Right atrium auricular region (tissue), 2 donors: ENCODE data around the gene MCC. TPM values are rescaled to one million over a fixed set of nuclear protein-coding genes. Genes with fewer than 3 reads are reported as not detected.

Source experiments
- DNase-seq: peaks from one replicate; pipeline ENCODE4 v3.0.0-alpha.2; 2019; ENCODE audit warnings: low spot score
- H3K27ac ChIP-seq, 2 donors: fragments of 200-600 bp; sonication (generic); 1 replicate in 1 of 2; 2 replicates in 1 of 2; pipeline ENCODE4 v1.5.1; 2016 to 2019
- H3K27me3 ChIP-seq, 2 donors: fragments of 200-600 bp; sonication (generic); one replicate each; pipeline versions ENCODE4 v1.5.1 to v1.6.0; 2017 to 2019
- H3K36me3 ChIP-seq: fragments of 200-600 bp; sonication (generic); one replicate; pipeline ENCODE4 v1.5.1; 2016
- H3K4me1 ChIP-seq, 2 donors: fragments of 200-600 bp; sonication (generic); one replicate each; pipeline versions ENCODE4 v1.5.1 to v1.6.0; 2017 to 2019
- H3K4me3 ChIP-seq, 2 donors: fragments of 200-600 bp; sonication (generic); 1 replicate in 1 of 2; 2 replicates in 1 of 2; pipeline ENCODE4 v1.5.1; 2017 to 2019; ENCODE audit warnings: mild to moderate bottlenecking in 1 of 2, moderate library complexity in 1 of 2
- H3K9me3 ChIP-seq, 2 donors: fragments of 200-600 bp; sonication (generic); one replicate each; pipeline ENCODE4 v1.5.1; 2019
- total RNA-seq, 2 donors: library from RNA; depleted of rRNA; stranded (reverse); fragments of >200 nt; gene quantifications; one replicate each; pipeline ENCODE4 v1.1.0, GENCODE V29; 2016
- TF ChIP-seq, protein P1 (sequence below), 2 donors: fragments of 200-600 bp; sonication (generic); IDR thresholded peaks; one replicate each; pipeline ENCODE4 v1.5.1; 2019; ENCODE audit warnings: antibody characterized with exemption in 2 of 2

MCC gene
- total RNA-seq, 2 donors from 2014 or later, result 28.8 to 31.7 TPM

DNA sequence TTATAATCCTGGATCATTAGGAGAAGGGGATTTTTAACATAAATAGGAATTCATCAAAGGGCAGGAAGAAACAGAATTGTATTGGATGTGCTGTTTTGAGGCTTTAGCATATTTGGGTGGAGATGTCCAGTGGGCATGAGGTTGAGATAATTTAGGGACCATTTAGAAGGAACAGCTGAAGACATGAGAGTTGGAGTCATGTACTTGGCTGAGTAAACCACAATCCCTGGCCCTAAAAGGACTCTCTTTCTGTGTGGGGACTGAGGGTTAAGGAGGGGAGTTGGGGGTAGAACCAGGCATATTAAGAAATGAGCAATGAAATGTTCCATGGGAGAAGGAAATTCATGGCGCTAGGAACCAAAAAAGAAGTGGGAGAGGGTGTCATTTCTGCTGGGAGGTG, 450.1 kb downstream of the MCC start:
- H3K4me1 ChIP-seq, result peaks cover 0 to 15% of the 10 kb centered on the region in 2 donors
- DNase-seq, result no peak
- no peak overlapping the region for H3K4me3 ChIP-seq
- peaks cover 23% of the 10 kb centered on the region for H3K36me3 ChIP-seq
- H3K27ac ChIP-seq, result no peak overlapping the region
- TF ChIP-seq, protein P1, sequence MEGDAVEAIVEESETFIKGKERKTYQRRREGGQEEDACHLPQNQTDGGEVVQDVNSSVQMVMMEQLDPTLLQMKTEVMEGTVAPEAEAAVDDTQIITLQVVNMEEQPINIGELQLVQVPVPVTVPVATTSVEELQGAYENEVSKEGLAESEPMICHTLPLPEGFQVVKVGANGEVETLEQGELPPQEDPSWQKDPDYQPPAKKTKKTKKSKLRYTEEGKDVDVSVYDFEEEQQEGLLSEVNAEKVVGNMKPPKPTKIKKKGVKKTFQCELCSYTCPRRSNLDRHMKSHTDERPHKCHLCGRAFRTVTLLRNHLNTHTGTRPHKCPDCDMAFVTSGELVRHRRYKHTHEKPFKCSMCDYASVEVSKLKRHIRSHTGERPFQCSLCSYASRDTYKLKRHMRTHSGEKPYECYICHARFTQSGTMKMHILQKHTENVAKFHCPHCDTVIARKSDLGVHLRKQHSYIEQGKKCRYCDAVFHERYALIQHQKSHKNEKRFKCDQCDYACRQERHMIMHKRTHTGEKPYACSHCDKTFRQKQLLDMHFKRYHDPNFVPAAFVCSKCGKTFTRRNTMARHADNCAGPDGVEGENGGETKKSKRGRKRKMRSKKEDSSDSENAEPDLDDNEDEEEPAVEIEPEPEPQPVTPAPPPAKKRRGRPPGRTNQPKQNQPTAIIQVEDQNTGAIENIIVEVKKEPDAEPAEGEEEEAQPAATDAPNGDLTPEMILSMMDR (IDR thresholded peaks at IDR 0.05), result no peak
- H3K9me3 ChIP-seq, result no peaks in the 10 kb centered on the region
- H3K27me3 ChIP-seq, result no peaks in the 10 kb centered on the region

DNA sequence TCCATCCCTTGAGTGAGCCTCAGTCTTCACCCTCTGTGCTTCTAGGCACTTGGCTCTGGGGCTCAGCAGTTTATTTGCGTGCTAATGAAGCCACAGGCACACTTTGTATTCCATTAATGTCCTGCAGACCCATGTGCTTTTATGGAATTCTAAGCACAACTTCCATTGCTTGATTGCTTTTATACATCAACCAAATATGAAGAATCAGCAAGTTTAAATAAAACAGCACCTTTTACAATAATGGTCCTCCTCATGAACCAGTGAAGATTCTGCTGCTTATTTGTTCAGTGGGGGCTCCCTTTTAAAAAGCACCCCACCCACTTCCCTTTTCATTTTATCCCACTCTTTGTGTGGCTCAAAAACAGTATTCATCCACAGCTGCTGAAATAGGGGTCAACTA, 451.4 kb downstream of the MCC start:
- DNase-seq, result no peak
- TF ChIP-seq, protein P1 (IDR thresholded peaks at IDR 0.05), result no peak
- H3K36me3 ChIP-seq, result peaks cover 23% of the 10 kb centered on the region

DNA sequence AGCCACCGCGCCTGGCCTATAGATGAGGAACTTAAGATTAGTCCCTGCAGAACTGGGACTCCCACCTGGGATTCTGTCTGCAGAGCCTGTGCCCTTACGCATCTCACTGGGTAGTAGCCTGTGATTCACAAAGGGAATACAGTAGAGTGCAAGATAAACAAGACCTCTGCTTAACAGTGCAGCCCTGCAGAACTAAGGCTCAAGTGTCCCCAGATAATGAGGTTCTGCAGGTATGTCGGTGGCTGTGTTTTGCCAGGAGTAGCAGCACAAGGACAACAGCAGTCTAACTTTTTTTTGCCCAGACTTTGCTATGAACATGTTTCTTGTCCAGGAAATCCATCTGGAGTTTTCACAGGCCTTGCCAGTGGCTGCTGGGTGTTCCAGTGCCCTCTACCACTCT, 451.9 kb downstream of the MCC start:
- TF ChIP-seq, protein P1 (IDR thresholded peaks at IDR 0.05), result no peak
- no peak for DNase-seq
- Histone ChIP-seq H3K4me1 (peaks cover 0 to 24% of the 10 kb centered on the region in 2 donors), H3K27ac (no peak overlapping the region), H3K27me3 (no peaks in the 10 kb centered on the region), H3K36me3 (peaks cover 23% of the 10 kb centered on the region), H3K9me3 (no peaks in the 10 kb centered on the region), H3K4me3 (no peak overlapping the region)

More for the DNA sequence above, 451.4 kb downstream of the MCC start:
- no peak overlapping the region for H3K27ac ChIP-seq
- H3K4me1 ChIP-seq, result peaks cover 0 to 20% of the 10 kb centered on the region in 2 donors
- no peaks in the 10 kb centered on the region for H3K27me3 ChIP-seq
- no peaks in the 10 kb centered on the region for H3K9me3 ChIP-seq
- H3K4me3 ChIP-seq, result no peak overlapping the region

DNA sequence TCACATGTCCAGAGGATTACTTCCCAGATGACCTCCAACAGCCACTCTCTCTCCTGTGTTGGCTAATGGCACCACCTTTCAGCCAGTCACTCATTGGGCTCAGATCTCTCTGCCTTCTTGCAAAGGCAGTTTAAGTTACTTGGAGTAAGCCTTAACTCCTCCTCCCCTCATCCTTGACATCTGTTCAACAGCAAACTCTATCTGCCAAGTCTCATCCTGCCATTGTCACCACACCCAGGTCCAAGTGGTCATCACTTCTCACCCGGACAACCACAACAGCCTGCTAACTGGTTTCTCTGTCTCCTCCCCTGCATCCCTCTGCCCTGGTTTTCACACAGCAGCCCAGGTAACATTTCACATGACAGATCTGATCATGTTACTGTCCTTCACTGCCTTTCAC, 453.2 kb downstream of the MCC start:
- TF ChIP-seq, protein P1 (IDR thresholded peaks at IDR 0.05), result no peak
- peaks cover 20% of the 10 kb centered on the region for H3K36me3 ChIP-seq
- H3K9me3 ChIP-seq, result no peaks in the 10 kb centered on the region
- H3K27me3 ChIP-seq, result no peaks in the 10 kb centered on the region
- H3K4me3 ChIP-seq, result no peak overlapping the region
- H3K27ac ChIP-seq, result no peak overlapping the region
- DNase-seq, result no peak
- peaks cover 0 to 24% of the 10 kb centered on the region in 2 donors for H3K4me1 ChIP-seq

DNA sequence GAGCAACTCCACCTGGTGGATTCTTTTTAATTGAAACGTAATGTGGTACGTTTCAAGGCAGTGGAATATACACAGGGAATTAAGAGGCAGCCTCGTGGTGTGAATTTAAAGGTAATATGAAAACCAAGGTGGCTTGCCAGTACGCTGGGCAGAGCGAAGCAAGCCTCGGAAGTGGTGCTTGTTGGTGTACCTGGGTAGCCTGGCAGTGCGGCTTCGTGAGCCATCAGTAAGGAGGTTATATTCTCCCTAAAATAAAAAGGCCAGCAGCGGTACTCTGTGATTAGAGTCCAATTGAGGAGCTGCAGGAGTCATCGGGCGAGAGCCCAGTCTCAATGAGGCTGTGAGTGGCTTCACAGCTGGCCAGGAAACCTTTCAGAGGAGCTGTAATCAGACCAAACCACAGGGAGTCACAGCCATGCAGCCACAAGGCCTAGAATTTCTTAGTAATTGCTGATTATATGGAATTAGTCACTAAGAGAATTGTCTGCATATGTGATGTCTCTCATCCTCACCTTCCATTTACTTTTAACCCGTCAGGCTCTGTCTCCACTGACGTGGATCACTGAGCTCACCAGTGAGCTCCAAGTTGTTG, 454.0 kb downstream of the MCC start:
- H3K36me3 ChIP-seq, result peaks cover 16% of the 10 kb centered on the region
- no peak for DNase-seq
- H3K27ac ChIP-seq, result no peak overlapping the region

More for the DNA sequence above, 454.0 kb downstream of the MCC start:
- H3K27me3 ChIP-seq, result no peaks in the 10 kb centered on the region
- TF ChIP-seq, protein P1 (IDR thresholded peaks at IDR 0.05), result no peak
- H3K4me3 ChIP-seq, result no peak overlapping the region
- peaks cover 0 to 24% of the 10 kb centered on the region in 2 donors for H3K4me1 ChIP-seq
- no peaks in the 10 kb centered on the region for H3K9me3 ChIP-seq
